UCSD-AML1 (cell line): ENCODE measurements around the gene PEMT.

Source experiments
- DNase-seq: peaks from one replicate; lab custom pipeline; 2025; ENCODE audit not compliant: unreplicated experiment; lab: John Stamatoyannopoulos, UW

The PEMT gene

DNA sequence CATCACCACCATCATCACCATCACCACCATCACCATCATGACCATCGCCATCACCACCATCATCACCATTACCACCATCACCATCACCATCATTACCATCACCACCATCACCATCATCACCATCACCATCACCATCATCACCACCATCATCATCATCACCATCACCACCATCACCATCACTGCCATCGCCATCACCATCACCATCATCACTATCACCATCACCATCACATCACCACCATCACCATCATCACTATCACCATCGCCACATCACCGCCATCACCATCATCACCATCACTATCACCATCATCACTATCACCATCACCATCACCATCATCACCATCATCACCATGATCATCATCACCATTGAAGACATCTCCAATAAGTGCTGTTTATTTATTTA is 131.5 kb downstream of the PEMT start:
- no peak for DNase-seq

GRCh38 chr17:17457680-17458079 is 133.8 kb downstream of the PEMT start:
- no peak for DNase-seq

DNA sequence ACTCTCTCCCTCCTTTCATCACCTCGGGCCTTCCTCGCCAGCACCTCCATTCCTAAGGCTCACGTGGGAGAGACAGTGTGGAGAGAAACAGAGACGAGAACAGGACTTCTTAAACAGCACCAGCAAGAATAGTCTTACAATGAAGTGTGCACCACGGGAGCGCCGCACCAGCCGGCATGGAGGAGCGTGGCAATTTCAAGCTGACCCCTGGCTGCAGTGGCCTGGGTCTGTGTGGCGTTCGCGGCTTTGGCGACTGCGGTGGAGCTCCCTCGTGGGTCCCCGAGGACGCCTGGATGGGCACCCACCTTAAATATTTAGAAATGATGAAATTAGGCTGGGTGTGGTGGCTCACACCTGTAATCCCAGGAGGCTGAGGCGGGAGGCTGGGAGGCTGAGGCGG is 135.3 kb downstream of the PEMT start:
- DNase-seq = no peak
